Tibial artery (tissue), 4 donors: ENCODE measurements around the gene FGD5.

Experiments
- DNase-seq, 2 donors: peaks; one replicate each; pipeline ENCODE4 v3.0.0-alpha.2; 2019
- H3K27ac ChIP-seq, 2 donors: fragments of 200-600 bp; sonication (generic) in 1 of 2; 1 replicate in 1 of 2; 2 replicates in 1 of 2; pipeline ENCODE4 v1.5.1; 2018 to 2019; ENCODE audit warnings: mild to moderate bottlenecking in 1 of 2
- H3K27me3 ChIP-seq, 2 donors: fragments of 200-600 bp; sonication (generic) in 1 of 2; one replicate each; pipeline versions ENCODE4 v1.5.1 to v1.6.0; 2016 to 2019
- H3K36me3 ChIP-seq, 3 donors: fragments of 200-600 bp; sonication (generic) in 2 of 3; one replicate each; pipeline ENCODE4 v1.5.1; 2016 to 2019; ENCODE audit warnings: mild to moderate bottlenecking in 2 of 3
- H3K4me1 ChIP-seq, 4 donors: fragments of 200-600 bp; sonication (generic) in 2 of 4; 1 replicate in 3 of 4; 2 replicates in 1 of 4; pipeline ENCODE4 v1.5.1; 2016 to 2019
- H3K4me3 ChIP-seq, 2 donors: fragments of 200-600 bp; sonication (generic) in 1 of 2; 1 replicate in 1 of 2; 2 replicates in 1 of 2; pipeline ENCODE4 v1.5.1; 2018 to 2019; ENCODE audit warnings: mild to moderate bottlenecking in 2 of 2
- H3K9me3 ChIP-seq, 3 donors: fragments of 200-600 bp; sonication (generic) in 1 of 3; one replicate each; pipeline ENCODE4 v1.5.1; 2016 to 2019
- intact Hi-C: fragments of 100-400 bp; cut with DNase I; formaldehyde crosslinking; loops from one replicate; pipeline ENCODE4 v1.15.0; 2023; ENCODE audit warnings: low total_unique reads
- TF ChIP-seq, protein P1 (sequence below), 2 experiments: fragments of 200-600 bp in 1 of 2; fragments of 450-650 bp in 1 of 2; IDR thresholded peaks; one replicate each; pipeline ENCODE4 v1.5.1; 2017 to 2019; ENCODE audit warnings: antibody characterized with exemption in 2 of 2, mild to moderate bottlenecking in 1 of 2, moderate library complexity in 1 of 2

FGD5 gene

DNA sequence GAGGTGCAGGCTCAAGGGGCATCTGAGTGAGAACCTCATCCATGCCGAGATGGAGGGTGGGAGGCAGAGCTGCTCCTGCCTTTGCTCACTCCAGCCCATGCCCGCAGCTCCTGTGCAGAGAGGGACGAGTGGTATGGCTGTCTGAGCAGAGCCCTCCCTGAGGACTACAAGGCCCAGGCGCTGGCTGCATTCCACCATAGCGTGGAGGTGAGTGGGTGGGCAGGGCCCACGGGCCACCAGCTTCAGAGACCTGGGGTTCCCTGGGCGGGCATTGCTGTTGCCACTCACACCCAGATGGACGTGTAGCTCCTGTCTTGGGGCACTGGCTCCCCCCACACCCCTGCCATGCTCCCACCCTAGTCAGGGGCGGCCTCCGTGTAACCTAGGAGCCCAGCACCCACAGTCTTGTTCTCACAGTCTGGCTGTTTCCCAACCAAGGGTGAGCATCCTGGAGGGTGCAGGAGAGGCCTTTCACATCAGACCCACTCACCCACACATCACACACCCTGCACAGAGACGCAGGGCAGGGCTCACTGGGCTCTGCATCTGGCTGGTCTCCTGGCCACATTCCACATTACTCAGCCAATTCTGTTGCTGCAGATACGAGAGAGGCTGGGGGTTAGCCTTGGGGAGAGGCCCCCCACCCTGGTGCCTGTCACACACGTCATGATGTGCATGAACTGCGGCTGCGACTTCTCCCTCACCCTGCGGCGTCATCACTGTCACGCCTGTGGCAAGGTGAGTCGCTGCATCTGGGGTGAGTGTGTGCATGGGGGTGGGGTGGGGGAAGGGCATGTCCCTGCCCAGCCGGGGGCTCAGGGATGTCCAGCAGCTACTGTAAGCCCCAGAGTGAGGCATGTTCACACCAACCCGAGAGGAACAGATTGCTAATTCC is 103.3 kb downstream of the FGD5 start:
- H3K36me3 ChIP-seq = peaks cover 0 to 13% (median 5%) of the 10 kb centered on the region in 3 donors
- H3K4me3 ChIP-seq = no peak overlapping the region
- TF ChIP-seq, protein P1, sequence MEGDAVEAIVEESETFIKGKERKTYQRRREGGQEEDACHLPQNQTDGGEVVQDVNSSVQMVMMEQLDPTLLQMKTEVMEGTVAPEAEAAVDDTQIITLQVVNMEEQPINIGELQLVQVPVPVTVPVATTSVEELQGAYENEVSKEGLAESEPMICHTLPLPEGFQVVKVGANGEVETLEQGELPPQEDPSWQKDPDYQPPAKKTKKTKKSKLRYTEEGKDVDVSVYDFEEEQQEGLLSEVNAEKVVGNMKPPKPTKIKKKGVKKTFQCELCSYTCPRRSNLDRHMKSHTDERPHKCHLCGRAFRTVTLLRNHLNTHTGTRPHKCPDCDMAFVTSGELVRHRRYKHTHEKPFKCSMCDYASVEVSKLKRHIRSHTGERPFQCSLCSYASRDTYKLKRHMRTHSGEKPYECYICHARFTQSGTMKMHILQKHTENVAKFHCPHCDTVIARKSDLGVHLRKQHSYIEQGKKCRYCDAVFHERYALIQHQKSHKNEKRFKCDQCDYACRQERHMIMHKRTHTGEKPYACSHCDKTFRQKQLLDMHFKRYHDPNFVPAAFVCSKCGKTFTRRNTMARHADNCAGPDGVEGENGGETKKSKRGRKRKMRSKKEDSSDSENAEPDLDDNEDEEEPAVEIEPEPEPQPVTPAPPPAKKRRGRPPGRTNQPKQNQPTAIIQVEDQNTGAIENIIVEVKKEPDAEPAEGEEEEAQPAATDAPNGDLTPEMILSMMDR (IDR thresholded peaks at IDR 0.05) = no peak
- no peaks in the 10 kb centered on the region for H3K4me1 ChIP-seq
- H3K9me3 ChIP-seq = no peaks in the 10 kb centered on the region
- no peak for DNase-seq
- intact Hi-C loops = loop anchor here (5.0 to 10.0 kb wide), 3 partner anchors 130 to 250 kb away; no protein-coding TSS in a partner anchor
- no peaks in the 10 kb centered on the region for H3K27me3 ChIP-seq
- no peak overlapping the region for H3K27ac ChIP-seq

DNA sequence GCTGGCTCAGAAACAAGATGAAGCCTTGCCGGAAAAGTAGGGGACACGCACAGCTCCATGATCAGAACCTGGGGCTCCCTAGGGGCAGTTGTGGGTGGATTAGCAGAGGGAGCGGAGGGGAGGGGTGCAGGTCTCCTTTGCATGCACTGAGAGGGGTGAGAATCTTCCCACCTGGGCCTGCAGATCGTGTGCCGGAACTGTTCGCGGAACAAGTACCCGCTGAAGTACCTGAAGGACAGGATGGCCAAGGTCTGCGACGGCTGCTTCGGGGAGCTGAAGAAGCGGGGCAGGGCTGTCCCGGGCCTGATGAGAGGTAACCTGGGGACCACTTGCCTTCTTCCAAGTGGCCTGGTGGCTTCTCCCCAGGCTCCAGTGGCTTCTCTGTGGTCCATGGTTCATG is 104.1 kb downstream of the FGD5 start:
- TF ChIP-seq, protein P1 (IDR thresholded peaks at IDR 0.05) = no peak
- no peaks in the 10 kb centered on the region for H3K4me1 ChIP-seq
- intact Hi-C loops = loop anchor here (5.0 to 10.0 kb wide), 3 partner anchors 131 to 251 kb away; no protein-coding TSS in a partner anchor
- DNase-seq = no peak
- H3K9me3 ChIP-seq = no peaks in the 10 kb centered on the region
- no peak overlapping the region for H3K4me3 ChIP-seq
- no peaks in the 10 kb centered on the region for H3K27me3 ChIP-seq
- peaks cover 0 to 13% (median 5%) of the 10 kb centered on the region in 3 donors for H3K36me3 ChIP-seq
- H3K27ac ChIP-seq = no peak overlapping the region

DNA sequence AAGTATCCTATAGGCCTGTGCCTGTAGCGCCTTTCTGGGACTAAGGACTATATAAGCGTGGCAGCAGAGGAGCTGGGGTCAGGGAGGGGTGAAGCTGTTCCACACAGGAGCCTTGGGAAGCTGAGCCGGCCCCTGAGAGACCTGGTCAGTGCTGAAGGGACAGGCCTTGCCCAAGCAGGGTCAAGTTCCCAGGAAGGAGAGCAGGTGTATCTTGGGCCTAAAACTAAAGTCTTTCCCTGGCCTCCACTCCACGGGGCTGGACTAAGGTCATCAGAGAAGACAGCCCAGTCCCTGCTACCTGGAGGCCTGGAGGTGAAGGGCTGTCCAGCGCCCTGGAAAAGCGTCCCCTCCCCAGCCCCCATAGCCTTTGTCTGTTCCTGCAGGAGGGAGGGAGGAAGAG is 104.7 kb downstream of the FGD5 start:
- TF ChIP-seq, protein P1 (IDR thresholded peaks at IDR 0.05) = no peak
- H3K9me3 ChIP-seq = no peaks in the 10 kb centered on the region
- H3K4me3 ChIP-seq = no peak overlapping the region
- H3K36me3 ChIP-seq = peaks cover 0 to 13% (median 5%) of the 10 kb centered on the region in 3 donors
- no peaks in the 10 kb centered on the region for H3K4me1 ChIP-seq
- no peak overlapping the region for H3K27ac ChIP-seq
- DNase-seq = no peak
- intact Hi-C loops = loop anchor here (5.0 to 10.0 kb wide), 3 partner anchors 131 to 251 kb away; no protein-coding TSS in a partner anchor
- H3K27me3 ChIP-seq = no peaks in the 10 kb centered on the region

DNA sequence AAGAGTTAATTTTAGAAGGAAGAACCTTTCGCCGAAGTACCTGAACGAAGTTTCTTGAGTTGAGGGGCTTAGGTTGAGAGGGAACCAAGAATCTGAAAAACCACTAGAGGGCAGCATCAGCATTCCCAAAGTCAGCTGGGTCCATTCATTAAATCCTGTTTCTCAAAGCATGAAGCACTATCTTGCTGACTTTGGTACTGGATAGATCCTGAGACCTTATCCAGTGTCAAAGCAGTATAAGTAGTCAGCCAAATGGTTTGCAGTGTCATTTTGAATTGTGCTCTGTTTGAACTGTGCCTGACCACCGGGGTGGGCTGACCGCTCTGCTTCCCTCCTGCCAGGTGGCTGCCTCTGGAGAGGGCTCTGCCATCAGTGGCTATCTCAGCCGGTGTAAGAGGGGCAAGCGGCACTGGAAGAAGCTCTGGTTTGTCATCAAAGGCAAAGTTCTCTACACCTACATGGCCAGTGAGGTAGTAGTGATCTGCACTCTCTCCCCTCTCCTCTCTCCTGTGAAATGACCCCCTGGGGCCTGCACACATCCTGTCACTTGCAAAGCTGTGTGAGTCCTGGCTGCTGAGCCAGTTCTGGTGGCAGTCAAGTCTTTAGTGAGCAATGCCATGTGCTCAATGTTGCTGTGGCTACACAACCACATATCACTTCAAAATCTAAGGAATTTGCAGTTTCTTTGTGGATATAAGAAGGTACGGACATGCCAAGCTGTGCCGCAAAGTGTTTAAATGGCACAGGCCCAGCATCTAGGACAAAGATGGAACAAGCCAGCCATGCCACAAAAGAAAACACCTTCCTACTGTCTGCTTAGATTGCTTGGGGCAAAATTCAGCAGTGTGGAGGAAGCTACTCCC is 107.2 kb downstream of the FGD5 start:
- intact Hi-C loops = loop anchor here (10.0 kb wide), 1 partner anchor 129 kb away; no protein-coding TSS in a partner anchor
- H3K36me3 ChIP-seq = peaks cover 0 to 13% (median 0%) of the 10 kb centered on the region in 3 donors
- no peaks in the 10 kb centered on the region for H3K4me1 ChIP-seq
- no peak overlapping the region for H3K27ac ChIP-seq
- DNase-seq = no peak
- no peak overlapping the region for H3K4me3 ChIP-seq
- TF ChIP-seq, protein P1 (IDR thresholded peaks at IDR 0.05) = peak; percentile 43 to 49
- no peaks in the 10 kb centered on the region for H3K9me3 ChIP-seq
- H3K27me3 ChIP-seq = no peaks in the 10 kb centered on the region

DNA sequence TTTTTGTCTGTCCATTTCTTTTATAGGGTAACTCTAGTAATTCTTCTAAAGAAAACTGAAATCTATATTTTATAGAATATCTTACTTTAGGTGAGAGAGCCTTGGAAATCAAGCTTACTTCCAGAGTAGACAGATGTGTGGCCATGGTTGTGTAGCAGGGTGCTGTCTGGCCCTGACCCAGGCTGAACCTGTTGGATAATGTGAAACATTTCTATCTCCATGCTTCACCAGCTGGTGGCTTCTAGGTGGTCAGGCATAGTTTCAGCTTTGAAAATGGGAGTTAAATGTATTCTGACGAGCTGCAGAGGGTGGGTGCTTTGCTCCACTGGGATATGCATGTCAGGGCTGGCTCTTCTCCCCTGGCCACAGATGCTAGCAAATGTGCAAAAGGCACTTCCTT is 107.8 kb downstream of the FGD5 start:
- intact Hi-C loops = loop anchor here (10.0 kb wide), 1 partner anchor 128 kb away; no protein-coding TSS in a partner anchor
- Histone ChIP-seq H3K36me3 (peaks cover 0 to 13% (median 0%) of the 10 kb centered on the region in 3 donors), H3K4me1 (no peaks in the 10 kb centered on the region), H3K9me3 (no peaks in the 10 kb centered on the region), H3K4me3 (no peak overlapping the region), H3K27ac (no peak overlapping the region), H3K27me3 (no peaks in the 10 kb centered on the region)
- no peak for DNase-seq
- TF ChIP-seq, protein P1 (IDR thresholded peaks at IDR 0.05) = no peak
